ENCODE data around the gene CALN1. TPM values are rescaled to one million over a fixed set of nuclear protein-coding genes. Genes with fewer than 3 reads are reported as not detected.
A peak's percentile ranks its signal among the peaks of the same experiment; 100 is the strongest.

The CALN1 gene
- total and polyA plus RNA-seq, 9 of the 15 experiments (the other 6 are each of a cell fraction or from before 2014, with no cell fraction given): 1.4 to 7.5 (median 3.3) TPM

- Histone ChIP-seq H3K4me2 (ENCODE audit: insufficient read depth, low read length) (no peak overlapping the region), H4K20me1 (replicated peaks; ENCODE audit: control insufficient read depth, insufficient read depth, low read length) (no peaks in the 10 kb centered on the region; the same call in 1 of the 2 replicates), H3K9ac (ENCODE audit: insufficient read depth in 1 of 2, low read depth in 2 of 2, low read length in 2 of 2) (no peak overlapping the region), H3K36me3 (ENCODE audit: control insufficient read depth, insufficient read depth, low read length) (no peaks in the 10 kb centered on the region), H3K9me3 (replicated peaks; ENCODE audit: control insufficient read depth, insufficient read depth, low read depth, low read length) (no peaks in the 10 kb centered on the region), H3K27me3 (ENCODE audit: control insufficient read depth in 2 of 2, insufficient read depth in 2 of 2, low read length in 2 of 2) (no peaks in the 10 kb centered on the region), H3K4me1 (replicated peaks in 1 of 2; ENCODE audit: control insufficient read depth in 2 of 2, insufficient read depth in 2 of 2, low read length in 2 of 2) (no peaks in the 10 kb centered on the region; a peak in 1 of 5 replicates), H3K9me1 (ENCODE audit: control insufficient read depth, insufficient read depth, low read length) (no peaks in the 10 kb centered on the region), H3K4me3 (no peak overlapping the region), H3K79me2 (ENCODE audit: control insufficient read depth, insufficient read depth, low read length) (no peaks in the 10 kb centered on the region), H3K27ac (ENCODE audit: extremely low read depth, low read depth, low read length) (no peak overlapping the region), H2AFZ (ENCODE audit: low read depth, low read length) (no peak overlapping the region)
- ChIA-PET POLR2A (interaction anchor here (0.6 to 0.7 kb wide), 2 partner anchors 10 to 288 kb away, joined by 3 read pairs; no protein-coding TSS in a partner anchor), CTCF (ENCODE audit: low intra/inter-chr PET ratio) (no interaction called here)
- peak; percentile 73 for ATAC-seq
- no TSS peak for BruUV-seq (replicated peaks)
- in situ Hi-C loops (cut with MboI): no loop called here
- 0% methylated on average over 1 of the region's 1 CpG for WGBS (ENCODE audit: insufficient coverage, low coverage, missing lambda C conversion rate)
- peak in 1 of 4 experiments; percentile 36 for DNase-seq (ENCODE audit: extremely low read depth in 1 of 4, low spot score in 3 of 4)
- no peak for FAIRE-seq
- intact Hi-C loops (cut with micrococcal nuclease): no loop called here
- peak; percentile 50 for TF ChIP-seq RFX1 (IDR thresholded peaks at IDR 0.05)
- no peak for TF ChIP-seq NR2C2 (CRISPR knock-in tag; IDR thresholded peaks at IDR 0.05)
- TF ChIP-seq NR2C2 (tag; IDR thresholded peaks at IDR 0.05): no peak
- TF ChIP-seq CHD7 (IDR thresholded peaks at IDR 0.05; ENCODE audit: low read depth, low read length): no peak
- TF ChIP-seq ILK (tag; IDR thresholded peaks at IDR 0.05; ENCODE audit: borderline replicate concordance, low read depth): no peak
- TF ChIP-seq, protein P1, sequence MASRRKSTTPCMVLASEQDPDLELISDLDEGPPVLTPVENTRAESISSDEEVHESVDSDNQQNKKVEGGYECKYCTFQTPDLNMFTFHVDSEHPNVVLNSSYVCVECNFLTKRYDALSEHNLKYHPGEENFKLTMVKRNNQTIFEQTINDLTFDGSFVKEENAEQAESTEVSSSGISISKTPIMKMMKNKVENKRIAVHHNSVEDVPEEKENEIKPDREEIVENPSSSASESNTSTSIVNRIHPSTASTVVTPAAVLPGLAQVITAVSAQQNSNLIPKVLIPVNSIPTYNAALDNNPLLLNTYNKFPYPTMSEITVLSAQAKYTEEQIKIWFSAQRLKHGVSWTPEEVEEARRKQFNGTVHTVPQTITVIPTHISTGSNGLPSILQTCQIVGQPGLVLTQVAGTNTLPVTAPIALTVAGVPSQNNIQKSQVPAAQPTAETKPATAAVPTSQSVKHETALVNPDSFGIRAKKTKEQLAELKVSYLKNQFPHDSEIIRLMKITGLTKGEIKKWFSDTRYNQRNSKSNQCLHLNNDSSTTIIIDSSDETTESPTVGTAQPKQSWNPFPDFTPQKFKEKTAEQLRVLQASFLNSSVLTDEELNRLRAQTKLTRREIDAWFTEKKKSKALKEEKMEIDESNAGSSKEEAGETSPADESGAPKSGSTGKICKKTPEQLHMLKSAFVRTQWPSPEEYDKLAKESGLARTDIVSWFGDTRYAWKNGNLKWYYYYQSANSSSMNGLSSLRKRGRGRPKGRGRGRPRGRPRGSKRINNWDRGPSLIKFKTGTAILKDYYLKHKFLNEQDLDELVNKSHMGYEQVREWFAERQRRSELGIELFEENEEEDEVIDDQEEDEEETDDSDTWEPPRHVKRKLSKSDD (conservative IDR thresholded peaks at IDR 0.05; ENCODE audit: low read length): no peak
- no peak for TF ChIP-seq TGIF2 (CRISPR knock-in tag; IDR thresholded peaks at IDR 0.05)
Measured at GRCh38 chr7:72283309-72283708, 128.8 kb downstream of the CALN1 start.
